NCI-H1694 treated with DMSO at 0.1 percent for 48 hours (cell line): ENCODE measurements around the gene MCCC1.
"Not testable (repeated sequence)": the region's sequence is repeated elsewhere in the genome, so short reads cannot be mapped to it uniquely, and the experiment has no call there.

Experiments used
- DNase-seq: peaks from one replicate; lab custom pipeline; 2025; lab: John Stamatoyannopoulos, UW

The MCCC1 gene

GRCh38 chr3:183103950-183104349, 4.7 kb upstream of the MCCC1 start:
- not testable (repeated sequence) for DNase-seq

DNA sequence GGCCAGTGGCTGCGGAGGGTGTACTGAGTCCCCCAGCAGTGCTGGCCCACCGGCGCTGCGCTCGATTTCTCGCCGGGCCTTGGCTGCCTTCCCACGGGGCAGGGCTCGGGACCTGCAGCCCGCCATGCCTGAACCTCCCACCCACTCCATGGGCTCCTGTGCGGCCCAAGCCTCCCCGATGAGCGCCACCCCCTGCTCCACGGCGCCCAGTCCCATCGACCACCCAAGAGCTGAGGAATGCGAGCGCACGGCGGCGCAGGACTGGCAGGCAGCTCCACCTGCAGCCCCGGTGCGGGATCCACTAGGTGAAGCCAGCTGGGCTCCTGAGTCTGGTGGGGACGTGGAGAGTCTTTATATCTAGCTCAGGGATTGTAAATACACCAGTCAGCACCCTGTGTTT, 1.7 kb upstream of the MCCC1 start:
- not testable (repeated sequence) for DNase-seq

GRCh38 chr3:183100376-183100775, 1.1 kb upstream of the MCCC1 start:
- DNase-seq: no peak

GRCh38 chr3:183099838-183100204, 525 bp upstream of the MCCC1 start:
- no peak for DNase-seq

GRCh38 chr3:183098536-183099025, 715 bp downstream of the MCCC1 start:
- no peak for DNase-seq

- no peak for DNase-seq
These were observed 4.6 kb downstream of the MCCC1 start for GRCh38 chr3:183094711-183095110.

GRCh38 chr3:183092256-183092655, 7.0 kb downstream of the MCCC1 start:
- DNase-seq: no peak

- DNase-seq: no peak
These were observed 12.1 kb downstream of the MCCC1 start for GRCh38 chr3:183087184-183087583.

- no peak for DNase-seq
These were observed 13.5 kb downstream of the MCCC1 start for GRCh38 chr3:183085634-183086390.

- DNase-seq: no peak
These were observed 16.9 kb downstream of the MCCC1 start for GRCh38 chr3:183082355-183082915.

- DNase-seq: no peak
These were observed 17.7 kb downstream of the MCCC1 start for GRCh38 chr3:183081459-183082183.

DNA sequence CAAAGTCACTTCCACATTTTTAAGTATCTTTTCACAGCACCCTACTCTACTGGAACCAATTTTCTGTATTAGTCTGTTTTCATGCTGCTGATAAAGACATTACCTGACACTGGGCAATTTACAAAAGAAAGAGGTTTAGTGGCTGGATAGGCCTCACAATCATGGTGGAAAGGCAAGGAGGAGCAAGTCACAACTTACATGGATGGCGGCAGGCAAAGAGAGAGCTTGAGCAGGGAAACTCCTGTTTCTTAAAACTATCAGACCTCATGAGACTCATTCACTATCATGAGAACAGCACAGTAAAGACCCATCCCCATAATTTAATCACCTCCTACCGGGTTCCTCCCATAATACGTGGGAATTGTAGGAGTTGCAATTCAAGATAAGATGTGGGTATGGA, 18.7 kb downstream of the MCCC1 start:
- DNase-seq: no peak

DNA sequence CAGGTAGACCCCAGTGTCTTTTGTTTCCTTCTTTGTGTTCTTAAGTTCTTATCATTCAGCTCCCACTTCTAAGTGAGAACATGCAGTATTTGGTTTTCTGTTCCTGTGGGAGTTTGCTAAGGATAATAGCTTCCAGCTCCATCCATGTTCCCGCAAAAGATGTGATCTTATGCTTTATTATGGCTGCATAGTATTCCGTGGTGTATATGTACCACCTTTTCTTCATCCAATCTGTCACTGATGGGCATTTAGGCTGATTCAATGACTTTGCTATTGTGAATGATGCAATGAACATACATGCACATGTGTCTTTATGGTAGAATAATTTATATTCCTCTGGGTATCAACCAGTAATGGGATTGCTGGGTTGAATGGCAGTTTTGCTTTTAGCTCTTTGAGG, 24.4 kb downstream of the MCCC1 start:
- DNase-seq: no peak

GRCh38 chr3:183074261-183074660, 25.0 kb downstream of the MCCC1 start:
- DNase-seq: no peak

DNA sequence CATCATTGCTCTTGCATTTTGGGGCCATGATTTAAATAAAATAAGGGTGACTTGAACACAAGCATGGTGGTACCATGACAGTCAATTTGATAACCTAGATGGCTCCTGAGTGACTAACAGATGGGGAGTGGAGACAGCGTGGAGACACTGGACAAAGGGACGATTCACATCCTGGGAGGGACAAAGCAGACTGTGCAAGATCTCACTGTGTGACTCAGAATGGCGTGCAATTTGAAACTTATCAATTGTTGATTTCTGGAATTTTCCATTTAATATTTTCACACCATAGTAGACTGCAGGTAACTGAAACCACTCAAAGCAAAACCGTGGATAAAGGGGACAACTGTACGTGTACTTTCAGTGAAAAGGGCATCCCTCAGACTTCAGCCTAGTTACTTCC, 25.5 kb downstream of the MCCC1 start:
- no peak for DNase-seq

GRCh38 chr3:183070892-183071291, 28.4 kb downstream of the MCCC1 start:
- DNase-seq: no peak

- DNase-seq: no peak
These were observed 30.2 kb downstream of the MCCC1 start for GRCh38 chr3:183069086-183069485.

DNA sequence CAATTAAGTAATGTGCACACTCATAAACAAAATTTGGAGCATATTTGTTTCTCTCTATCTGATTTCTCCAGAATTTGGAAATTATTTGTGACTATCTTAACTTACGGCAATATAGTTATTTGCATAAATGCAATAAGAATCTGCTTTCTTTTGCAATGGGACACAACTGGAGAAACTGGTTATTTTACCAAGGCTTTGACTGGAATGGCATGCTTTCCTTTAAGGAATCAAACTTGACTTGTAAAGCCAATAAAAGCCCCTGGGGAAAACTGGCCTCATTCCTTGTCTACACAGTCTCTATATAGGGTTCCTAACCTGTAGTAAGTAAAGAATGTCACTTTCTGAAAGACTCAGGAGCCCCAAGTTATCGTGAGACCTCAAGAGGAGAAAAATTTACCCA, 32.4 kb downstream of the MCCC1 start:
- not testable (repeated sequence) for DNase-seq

GRCh38 chr3:183064475-183064874, 34.8 kb downstream of the MCCC1 start:
- DNase-seq: no peak

GRCh38 chr3:183061391-183062172, 37.7 kb downstream of the MCCC1 start:
- DNase-seq: no peak

DNA sequence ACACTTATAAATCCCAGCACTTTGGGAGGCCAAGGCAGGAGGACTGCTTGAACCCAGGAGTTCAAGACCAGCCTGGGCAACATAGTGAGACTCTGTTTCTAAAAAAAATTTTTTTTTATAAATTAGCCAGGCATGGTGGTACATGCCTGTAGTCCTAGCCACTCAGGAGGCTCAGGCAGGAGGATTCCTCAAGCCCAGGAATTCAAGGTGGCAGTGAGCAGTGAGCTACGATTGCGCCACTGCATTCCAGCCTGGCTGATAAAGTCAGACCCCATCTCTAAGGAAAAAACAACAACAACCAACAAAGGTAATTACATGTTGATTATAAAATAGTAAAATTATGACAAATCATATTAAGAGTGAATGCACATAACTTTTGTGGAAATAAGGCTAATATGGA, 40.9 kb downstream of the MCCC1 start:
- no peak for DNase-seq

GRCh38 chr3:183050706-183051105, 48.6 kb downstream of the MCCC1 start:
- no peak for DNase-seq
